ENCODE data around the gene SV2A.
"Not testable (repeated sequence)": the region's sequence is repeated elsewhere in the genome, so short reads cannot be mapped to it uniquely, and the experiment has no call there.

Gene SV2A

GRCh38 chr1:149888999-149889289 is 28.7 kb downstream of the SV2A start:
- Histone ChIP-seq H2AFZ (ENCODE audit: low read depth, low read length) (peak overlapping the region; percentile 11), H3K36me3 (ENCODE audit: insufficient read depth, low read length) (no peaks in the 10 kb centered on the region), H3K9me3 (ENCODE audit: low read length) (no peaks in the 10 kb centered on the region), H3K27me3 (ENCODE audit: insufficient read depth, low read length) (no peaks in the 10 kb centered on the region), H3K4me3 (ENCODE audit: low read length) (peak overlapping the region; percentile 62), H3K4me1 (ENCODE audit: insufficient read depth, low read length) (peaks cover 16% of the 10 kb centered on the region)

GRCh38 chr1:149888247-149888998 is 29.2 kb downstream of the SV2A start:
- Histone ChIP-seq H2AFZ (ENCODE audit: low read depth, low read length) (peak overlapping the region; percentile 11), H3K27me3 (ENCODE audit: insufficient read depth, low read length) (no peaks in the 10 kb centered on the region), H3K9me3 (ENCODE audit: low read length) (no peaks in the 10 kb centered on the region), H3K4me3 (ENCODE audit: low read length) (peak overlapping the region; percentile 62), H3K4me1 (ENCODE audit: insufficient read depth, low read length) (peaks cover 19% of the 10 kb centered on the region), H3K36me3 (ENCODE audit: insufficient read depth, low read length) (no peaks in the 10 kb centered on the region)

- Histone ChIP-seq H3K4me1 (ENCODE audit: insufficient read depth, low read length) (peaks cover 19% of the 10 kb centered on the region), H3K9me3 (ENCODE audit: low read length) (no peaks in the 10 kb centered on the region), H3K36me3 (ENCODE audit: insufficient read depth, low read length) (no peaks in the 10 kb centered on the region), H3K27me3 (ENCODE audit: insufficient read depth, low read length) (no peaks in the 10 kb centered on the region), H3K4me3 (ENCODE audit: low read length) (peak overlapping the region; percentile 62), H2AFZ (ENCODE audit: low read depth, low read length) (no peak overlapping the region)
Observed at GRCh38 chr1:149887456-149888246, 30.0 kb downstream of the SV2A start.

GRCh38 chr1:149887196-149887455 is 30.5 kb downstream of the SV2A start:
- not testable (repeated sequence) for H3K27me3 ChIP-seq (ENCODE audit: insufficient read depth, low read length); H3K9me3 ChIP-seq (ENCODE audit: low read length); H2AFZ ChIP-seq (ENCODE audit: low read depth, low read length); H3K36me3 ChIP-seq (ENCODE audit: insufficient read depth, low read length)
- Histone ChIP-seq H3K4me1 (ENCODE audit: insufficient read depth, low read length) (peaks cover 19% of the 10 kb centered on the region), H3K4me3 (ENCODE audit: low read length) (peak overlapping the region; percentile 62)

GRCh38 chr1:149886396-149887195 is 31.0 kb downstream of the SV2A start:
- no peak overlapping the region for H2AFZ ChIP-seq (ENCODE audit: low read depth, low read length)

GRCh38 chr1:149886121-149886395 is 31.6 kb downstream of the SV2A start:
- not testable (repeated sequence) for H2AFZ ChIP-seq (ENCODE audit: low read depth, low read length); H3K27me3 ChIP-seq (ENCODE audit: insufficient read depth, low read length); H3K36me3 ChIP-seq (ENCODE audit: insufficient read depth, low read length); H3K9me3 ChIP-seq (ENCODE audit: low read length)
- Histone ChIP-seq H3K4me1 (ENCODE audit: insufficient read depth, low read length) (peaks cover 19% of the 10 kb centered on the region), H3K4me3 (ENCODE audit: low read length) (peak overlapping the region; percentile 62)

More at GRCh38 chr1:149886396-149887195, 31.0 kb downstream of the SV2A start:
- Histone ChIP-seq H3K4me3 (ENCODE audit: low read length) (peak overlapping the region; percentile 62), H3K27me3 (ENCODE audit: insufficient read depth, low read length) (no peaks in the 10 kb centered on the region), H3K4me1 (ENCODE audit: insufficient read depth, low read length) (peaks cover 19% of the 10 kb centered on the region), H3K36me3 (ENCODE audit: insufficient read depth, low read length) (no peaks in the 10 kb centered on the region), H3K9me3 (ENCODE audit: low read length) (no peaks in the 10 kb centered on the region)

- Histone ChIP-seq H3K36me3 (ENCODE audit: insufficient read depth, low read length) (no peaks in the 10 kb centered on the region), H3K4me1 (ENCODE audit: insufficient read depth, low read length) (peaks cover 19% of the 10 kb centered on the region), H3K27me3 (ENCODE audit: insufficient read depth, low read length) (no peaks in the 10 kb centered on the region), H3K4me3 (ENCODE audit: low read length) (peak overlapping the region; percentile 62), H2AFZ (ENCODE audit: low read depth, low read length) (no peak overlapping the region), H3K9me3 (ENCODE audit: low read length) (no peaks in the 10 kb centered on the region)
Observed at GRCh38 chr1:149885339-149886120, 32.1 kb downstream of the SV2A start.

- Histone ChIP-seq H2AFZ (ENCODE audit: low read depth, low read length) (no peak overlapping the region), H3K36me3 (ENCODE audit: insufficient read depth, low read length) (no peaks in the 10 kb centered on the region), H3K9me3 (ENCODE audit: low read length) (no peaks in the 10 kb centered on the region), H3K4me1 (ENCODE audit: insufficient read depth, low read length) (peaks cover 19% of the 10 kb centered on the region), H3K4me3 (ENCODE audit: low read length) (peak overlapping the region; percentile 62), H3K27me3 (ENCODE audit: insufficient read depth, low read length) (no peaks in the 10 kb centered on the region)
Observed at GRCh38 chr1:149884433-149885338, 33.0 kb downstream of the SV2A start.

GRCh38 chr1:149883598-149884247 is 33.9 kb downstream of the SV2A start:
- H2AFZ ChIP-seq (ENCODE audit: low read depth, low read length), result no peak overlapping the region
- peak overlapping the region; percentile 62 for H3K4me3 ChIP-seq (ENCODE audit: low read length)
- H3K36me3 ChIP-seq (ENCODE audit: insufficient read depth, low read length), result no peaks in the 10 kb centered on the region
- H3K4me1 ChIP-seq (ENCODE audit: insufficient read depth, low read length), result peaks cover 16% of the 10 kb centered on the region
- H3K9me3 ChIP-seq (ENCODE audit: low read length), result no peaks in the 10 kb centered on the region
- no peaks in the 10 kb centered on the region for H3K27me3 ChIP-seq (ENCODE audit: insufficient read depth, low read length)

GRCh38 chr1:149881876-149882275 is 35.8 kb downstream of the SV2A start:
- Histone ChIP-seq H2AFZ (ENCODE audit: low read depth, low read length) (no peak overlapping the region), H3K36me3 (ENCODE audit: insufficient read depth, low read length) (no peaks in the 10 kb centered on the region), H3K4me1 (ENCODE audit: insufficient read depth, low read length) (peaks cover 15% of the 10 kb centered on the region), H3K9me3 (ENCODE audit: low read length) (no peaks in the 10 kb centered on the region), H3K27me3 (ENCODE audit: insufficient read depth, low read length) (no peaks in the 10 kb centered on the region), H3K4me3 (ENCODE audit: low read length) (no peak overlapping the region)

GRCh38 chr1:149879556-149879955 is 38.1 kb downstream of the SV2A start:
- Histone ChIP-seq H3K4me3 (ENCODE audit: low read length) (no peak overlapping the region), H3K9me3 (ENCODE audit: low read length) (no peaks in the 10 kb centered on the region), H3K4me1 (ENCODE audit: insufficient read depth, low read length) (peaks cover 9% of the 10 kb centered on the region), H2AFZ (ENCODE audit: low read depth, low read length) (no peak overlapping the region), H3K36me3 (ENCODE audit: insufficient read depth, low read length) (no peaks in the 10 kb centered on the region), H3K27me3 (ENCODE audit: insufficient read depth, low read length) (no peaks in the 10 kb centered on the region)

All from neuron (in vitro differentiated cells).